22Rv1 (cell line): ENCODE results near the gene HDGF.

Source experiments
- H3K27ac ChIP-seq: fragments of 450-650 bp; 2 replicates; pipeline ENCODE4 v1.5.1; 2017
- CTCF ChIP-seq: fragments of 450-650 bp; IDR thresholded peaks from 2 replicates; pipeline ENCODE4 v1.5.1; 2017; ENCODE audit warnings: mild to moderate bottlenecking
- ZFX ChIP-seq: fragments of 450-650 bp; IDR thresholded peaks from 2 replicates; pipeline ENCODE4 v1.6.1; 2017; ENCODE audit warnings: antibody characterized with exemption, borderline replicate concordance

HDGF gene

GRCh38 chr1:156789621-156790318, 38.3 kb upstream of the HDGF start:
- TF ChIP-seq ZFX (no peak), CTCF (no peak)
- no peak overlapping the region for H3K27ac ChIP-seq

GRCh38 chr1:156788136-156788535, 36.7 kb upstream of the HDGF start:
- no peak overlapping the region for H3K27ac ChIP-seq
- TF ChIP-seq ZFX = no peak
- TF ChIP-seq CTCF = no peak

- H3K27ac ChIP-seq = no peak overlapping the region
- TF ChIP-seq CTCF = no peak
Observed at GRCh38 chr1:156786640-156787039, 35.2 kb upstream of the HDGF start.

GRCh38 chr1:156785458-156785857, 34.0 kb upstream of the HDGF start:
- H3K27ac ChIP-seq = no peak overlapping the region
- TF ChIP-seq CTCF = no peak
- TF ChIP-seq ZFX = no peak

GRCh38 chr1:156781585-156782186, 30.2 kb upstream of the HDGF start:
- H3K27ac ChIP-seq = no peak overlapping the region
- TF ChIP-seq CTCF (no peak), ZFX (no peak)

- no peak for TF ChIP-seq ZFX
- no peak for TF ChIP-seq CTCF
- H3K27ac ChIP-seq = peak overlapping the region; percentile 7; the same call in 1 of the 2 replicates
Observed at GRCh38 chr1:156777573-156777972, 26.1 kb upstream of the HDGF start.

- TF ChIP-seq CTCF (no peak), ZFX (no peak)
- H3K27ac ChIP-seq = peak overlapping the region; percentile 7; the same call in 1 of the 2 replicates
Observed at GRCh38 chr1:156776942-156777341, 25.5 kb upstream of the HDGF start.
